ENCODE data around the gene DSCAM.

GRCh38 chr21:40719615-40720014 is 127.3 kb downstream of the DSCAM start:
- TF ChIP-seq CTCF (IDR thresholded peaks at IDR 0.05) (no peak), POLR2A (IDR thresholded peaks at IDR 0.05) (no peak)
